Neuronal stem cell (in vitro differentiated cells): ENCODE data around the gene SURF2.

Experiments
- DNase-seq: peaks from one replicate; pipeline ENCODE4 v3.0.0-alpha.2; 2013; ENCODE audit warnings: low spot score
- H2AFZ ChIP-seq: one replicate; pipeline ENCODE4 v1.6.1; 2013; ENCODE audit warnings: mild to moderate bottlenecking, low read length, inconsistent platforms
- H2AK5ac ChIP-seq: 2 replicates; pipeline ENCODE4 v1.6.1; 2013; ENCODE audit warnings: low read depth, mild to moderate bottlenecking, inconsistent platforms, low read length, moderate library complexity, mixed read lengths
- H2BK120ac ChIP-seq: 2 replicates; pipeline ENCODE4 v1.6.1; 2013; ENCODE audit warnings: low read depth, mild to moderate bottlenecking, inconsistent platforms, low read length, moderate library complexity, mixed read lengths
- H2BK12ac ChIP-seq: one replicate; pipeline ENCODE4 v1.6.1; 2013; ENCODE audit warnings: low read length, inconsistent platforms
- H2BK15ac ChIP-seq: 2 replicates; pipeline ENCODE4 v1.6.1; 2013; ENCODE audit warnings: mild to moderate bottlenecking, low read length, inconsistent platforms, mixed read lengths
- H2BK5ac ChIP-seq: one replicate; pipeline ENCODE4 v1.6.1; 2013; ENCODE audit warnings: inconsistent platforms, mild to moderate bottlenecking, low read length, moderate library complexity
- H3K14ac ChIP-seq: one replicate; pipeline ENCODE4 v1.6.1; 2013; ENCODE audit warnings: low read length, inconsistent platforms
- H3K18ac ChIP-seq: 2 replicates; pipeline ENCODE4 v1.6.1; 2013; ENCODE audit warnings: low read length, inconsistent platforms
- H3K23ac ChIP-seq: 2 replicates; pipeline ENCODE4 v1.6.1; 2013; ENCODE audit warnings: low read depth, mild to moderate bottlenecking, mixed read lengths, low read length, inconsistent platforms; ENCODE audit not compliant: poor library complexity
- H3K27ac ChIP-seq: replicated peaks from 3 replicates; pipeline ENCODE4 v1.5.1; 2013; ENCODE audit warnings: low read length, inconsistent platforms
- H3K27me3 ChIP-seq, 3 experiments: 2 replicates each; pipeline ENCODE4 v1.6.1; 2013; ENCODE audit warnings: low read length in 3 of 3, mild to moderate bottlenecking in 2 of 3, inconsistent platforms in 1 of 3, low read depth in 1 of 3, mixed read lengths in 1 of 3, moderate library complexity in 1 of 3; ENCODE audit not compliant: control insufficient read depth in 3 of 3, insufficient read depth in 3 of 3
- H3K36me3 ChIP-seq, 2 donors: replicated peaks in 1 of 2; 2 replicates each; pipeline ENCODE4 v1.6.1; 2013; ENCODE audit warnings: low read length in 2 of 2; ENCODE audit not compliant: control insufficient read depth in 2 of 2, insufficient read depth in 2 of 2
- H3K4ac ChIP-seq: 2 replicates; pipeline ENCODE4 v1.6.1; 2013; ENCODE audit warnings: inconsistent platforms, mild to moderate bottlenecking, low read length, moderate library complexity
- H3K4me1 ChIP-seq, 2 donors: 1 replicate in 1 of 2; 2 replicates in 1 of 2; pipeline ENCODE4 v1.6.1; 2013; ENCODE audit warnings: low read length in 2 of 2, low read depth in 1 of 2; ENCODE audit not compliant: control insufficient read depth in 2 of 2, insufficient read depth in 1 of 2
- H3K4me2 ChIP-seq: one replicate; pipeline ENCODE4 v1.6.1; 2013; ENCODE audit warnings: mild to moderate bottlenecking, low read length, inconsistent platforms; ENCODE audit not compliant: insufficient read depth, poor library complexity, severe bottlenecking
- H3K4me3 ChIP-seq, 2 donors: 2 replicates each; pipeline ENCODE4 v1.5.1; 2013; ENCODE audit warnings: low read length in 2 of 2, mild to moderate bottlenecking in 2 of 2, inconsistent platforms in 1 of 2, moderate library complexity in 1 of 2
- H3K79me1 ChIP-seq: one replicate; pipeline ENCODE4 v1.6.1; 2013; ENCODE audit warnings: low read depth, mild to moderate bottlenecking, inconsistent platforms, low read length, moderate library complexity
- H3K9ac ChIP-seq: one replicate; pipeline ENCODE4 v1.6.1; 2013; ENCODE audit warnings: mild to moderate bottlenecking, low read depth, low read length, inconsistent platforms; ENCODE audit not compliant: poor library complexity
- H3K9me3 ChIP-seq, 2 donors: replicated peaks in 1 of 2; 2 replicates each; pipeline versions ENCODE3 to v1.6.1; 2013; ENCODE audit warnings: low read length in 2 of 2, mild to moderate bottlenecking in 2 of 2, inconsistent platforms in 1 of 2, low read depth in 1 of 2, mixed read lengths in 1 of 2, moderate library complexity in 1 of 2; ENCODE audit not compliant: control insufficient read depth in 2 of 2, insufficient read depth in 1 of 2
- H4K8ac ChIP-seq: one replicate; pipeline ENCODE4 v1.6.1; 2013; ENCODE audit warnings: low read depth, mild to moderate bottlenecking, inconsistent platforms, low read length, moderate library complexity
- H4K91ac ChIP-seq: one replicate; pipeline ENCODE4 v1.6.1; 2013; ENCODE audit warnings: low read length, low read depth, mild to moderate bottlenecking, inconsistent platforms; ENCODE audit not compliant: poor library complexity
- WGBS, 2 donors: extraction: QIAGEN DNeasy Blood & Tissue Kit; methylation state at CpG; one replicate each; pipeline ENCODE4 v1.1.7; 2013; ENCODE audit warnings: missing lambda C conversion rate in 2 of 2, mixed read lengths in 1 of 2; ENCODE audit not compliant: insufficient read length in 2 of 2, insufficient replicate concordance in 1 of 2; ENCODE audit errors: extremely low coverage in 2 of 2; 5-methylcytosine and 5-hydroxymethylcytosine counted together

SURF2 gene

GRCh38 chr9:133374612-133375115, 18.3 kb downstream of the SURF2 start:
- no peak for DNase-seq
- no peak overlapping the region for H3K27ac ChIP-seq
- H3K14ac ChIP-seq = no peak overlapping the region
- peak overlapping the region; percentile 90 to 99 for H3K4me3 ChIP-seq
- no peak overlapping the region for H2BK12ac ChIP-seq
- peaks cover 22% of the 10 kb centered on the region for H3K79me1 ChIP-seq
- H3K27me3 ChIP-seq = peaks cover 0 to 1% (median 0%) of the 10 kb centered on the region in 3 experiments
- H2AFZ ChIP-seq = no peak overlapping the region
- no peak overlapping the region for H3K18ac ChIP-seq
- H3K9ac ChIP-seq = no peak overlapping the region
- H2BK15ac ChIP-seq = no peak overlapping the region
- WGBS, 2 donors = no CpG with 5 or more reads among the region's 12 CpGs
- no peak overlapping the region for H3K23ac ChIP-seq
- H3K4me1 ChIP-seq = peaks cover 2 to 7% of the 10 kb centered on the region in 2 donors
- H3K4me2 ChIP-seq = peak overlapping the region; percentile 48
- no peak overlapping the region for H4K91ac ChIP-seq
- H2BK5ac ChIP-seq = no peak overlapping the region
- H3K9me3 ChIP-seq = peaks cover 0 to 10% of the 10 kb centered on the region in 2 donors
- no peak overlapping the region for H4K8ac ChIP-seq
- H3K36me3 ChIP-seq = peaks cover 15 to 45% of the 10 kb centered on the region in 2 donors
- H2BK120ac ChIP-seq = no peak overlapping the region
- H3K4ac ChIP-seq = no peak overlapping the region
- H2AK5ac ChIP-seq = no peak overlapping the region

GRCh38 chr9:133375116-133375723, 18.9 kb downstream of the SURF2 start:
- H2BK5ac ChIP-seq = peak overlapping the region; percentile 2
- no peak overlapping the region for H4K8ac ChIP-seq
- H4K91ac ChIP-seq = no peak overlapping the region
- H3K79me1 ChIP-seq = peaks cover 17% of the 10 kb centered on the region
- peaks cover 2 to 7% of the 10 kb centered on the region in 2 donors for H3K4me1 ChIP-seq
- H3K4ac ChIP-seq = no peak overlapping the region
- H3K4me2 ChIP-seq = peak overlapping the region; percentile 48
- no peak overlapping the region for H3K14ac ChIP-seq
- H3K4me3 ChIP-seq = peak overlapping the region; percentile 90 to 99
- peak overlapping the region; percentile 97 for H3K9ac ChIP-seq
- H3K27ac ChIP-seq = no peak overlapping the region
- H2AFZ ChIP-seq = peak overlapping the region; percentile 91
- H3K36me3 ChIP-seq = peaks cover 10 to 39% of the 10 kb centered on the region in 2 donors
- no peak overlapping the region for H2BK120ac ChIP-seq
- peak; percentile 23 for DNase-seq
- WGBS, 2 donors = no CpG with 5 or more reads among the region's 39 CpGs
- H2BK12ac ChIP-seq = no peak overlapping the region
- peak overlapping the region; percentile 60 for H2AK5ac ChIP-seq
- peaks cover 0 to 10% of the 10 kb centered on the region in 2 donors for H3K9me3 ChIP-seq
- peak overlapping the region; percentile 95 for H3K18ac ChIP-seq
- peaks cover 0 to 1% (median 0%) of the 10 kb centered on the region in 3 experiments for H3K27me3 ChIP-seq
- no peak overlapping the region for H3K23ac ChIP-seq
- H2BK15ac ChIP-seq = no peak overlapping the region

- peak within 1 kb of the TSS; percentile 95 for H3K18ac ChIP-seq
- peak; percentile 96 for DNase-seq
- H2BK12ac ChIP-seq = no peak within 1 kb of the TSS
- peaks cover 0 to 10% of the 10 kb centered on the region in 2 donors for H3K9me3 ChIP-seq
- H3K4ac ChIP-seq = no peak within 1 kb of the TSS
- H3K23ac ChIP-seq = peak within 1 kb of the TSS; percentile 87
- peak within 1 kb of the TSS; percentile 25 for H4K8ac ChIP-seq
- no peak within 1 kb of the TSS for H2BK15ac ChIP-seq
- H3K36me3 ChIP-seq = peaks cover 5 to 31% of the 10 kb centered on the region in 2 donors
- H3K27ac ChIP-seq = peak within 1 kb of the TSS; percentile 69
- H2AK5ac ChIP-seq = peak within 1 kb of the TSS; percentile 95
- H3K4me2 ChIP-seq = peak within 1 kb of the TSS; percentile 67
- WGBS, 2 donors = no CpG with 5 or more reads among the region's 120 CpGs
- no peak within 1 kb of the TSS for H2BK120ac ChIP-seq
- H3K4me3 ChIP-seq = peak within 1 kb of the TSS; percentile 90 to 99
- peaks cover 2 to 7% of the 10 kb centered on the region in 2 donors for H3K4me1 ChIP-seq
- peaks cover 0 to 1% (median 0%) of the 10 kb centered on the region in 3 experiments for H3K27me3 ChIP-seq
- peak within 1 kb of the TSS; percentile 2 for H2BK5ac ChIP-seq
- H4K91ac ChIP-seq = no peak within 1 kb of the TSS
- H3K79me1 ChIP-seq = peaks cover 12% of the 10 kb centered on the region
- peak within 1 kb of the TSS; percentile 92 for H3K14ac ChIP-seq
- peak within 1 kb of the TSS; percentile 97 for H3K9ac ChIP-seq
- H2AFZ ChIP-seq = peak within 1 kb of the TSS; percentile 97
These were observed 19.6 kb downstream of the SURF2 start, which contains the start of the genes STKLD1 and SURF4 for GRCh38 chr9:133375724-133376654. STKLD1 (plus strand) TSS chr9:133376366; CDS start chr9:133376474, 108 bp downstream. SURF4 (minus strand) TSS chr9:133376060; CDS start chr9:133375969, 91 bp downstream.
